ENCODE results near the gene PHLDB1. TPM values are rescaled to one million over a fixed set of nuclear protein-coding genes. Genes with fewer than 3 reads are reported as not detected.

Gene PHLDB1
- polyA plus RNA-seq, 2 donors = 12.9 to 25.7 TPM

- Histone ChIP-seq H3K4me1 (ENCODE audit: control insufficient read depth in 2 of 2, insufficient read depth in 2 of 2, low read length in 1 of 2) (peaks cover 0 to 12% of the 10 kb centered on the region in 2 donors), H3K4me3 (ENCODE audit: low read depth in 1 of 2, low read length in 2 of 2) (no peak overlapping the region), H3K27me3 (ENCODE audit: control insufficient read depth in 1 of 2, insufficient read depth in 2 of 2, low read length in 2 of 2) (no peaks in the 10 kb centered on the region), H3K27ac (ENCODE audit: low read depth in 2 of 2, low read length in 1 of 2) (no peak overlapping the region), H3K36me3 (ENCODE audit: control insufficient read depth in 2 of 2, insufficient read depth in 2 of 2, low read length in 1 of 2) (peaks cover 3 to 4% of the 10 kb centered on the region in 2 donors), H3K9me3 (ENCODE audit: control insufficient read depth in 2 of 2, insufficient read depth in 1 of 2, low read depth in 1 of 2, low read length in 1 of 2) (no peaks in the 10 kb centered on the region)
- WGBS, 2 donors = 85 to 90% methylated on average over 5 of the region's 5 CpGs
These were observed 49.2 kb downstream of the PHLDB1 start for GRCh38 chr11:118656563-118657165.

- no peak overlapping the region for H3K4me3 ChIP-seq (ENCODE audit: low read depth in 1 of 2, low read length in 2 of 2)
- H3K4me1 ChIP-seq (ENCODE audit: control insufficient read depth in 2 of 2, insufficient read depth in 2 of 2, low read length in 1 of 2) = peaks cover 0 to 12% of the 10 kb centered on the region in 2 donors
- H3K36me3 ChIP-seq (ENCODE audit: control insufficient read depth in 2 of 2, insufficient read depth in 2 of 2, low read length in 1 of 2) = peaks cover 3 to 4% of the 10 kb centered on the region in 2 donors
- no peaks in the 10 kb centered on the region for H3K9me3 ChIP-seq (ENCODE audit: control insufficient read depth in 2 of 2, insufficient read depth in 1 of 2, low read depth in 1 of 2, low read length in 1 of 2)
- no peak overlapping the region for H3K27ac ChIP-seq (ENCODE audit: low read depth in 2 of 2, low read length in 1 of 2)
- 90 to 93% methylated on average over 2 of the region's 2 CpGs for WGBS, 2 donors
- no peaks in the 10 kb centered on the region for H3K27me3 ChIP-seq (ENCODE audit: control insufficient read depth in 1 of 2, insufficient read depth in 2 of 2, low read length in 2 of 2)
These were observed 49.8 kb downstream of the PHLDB1 start for GRCh38 chr11:118657238-118657637.

GRCh38 chr11:118657709-118658428 lies 50.5 kb downstream of the PHLDB1 start:
- H3K27ac ChIP-seq (ENCODE audit: low read depth in 2 of 2, low read length in 1 of 2) = no peak overlapping the region
- H3K27me3 ChIP-seq (ENCODE audit: control insufficient read depth in 1 of 2, insufficient read depth in 2 of 2, low read length in 2 of 2) = no peaks in the 10 kb centered on the region
- no peaks in the 10 kb centered on the region for H3K9me3 ChIP-seq (ENCODE audit: control insufficient read depth in 2 of 2, insufficient read depth in 1 of 2, low read depth in 1 of 2, low read length in 1 of 2)
- H3K4me1 ChIP-seq (ENCODE audit: control insufficient read depth in 2 of 2, insufficient read depth in 2 of 2, low read length in 1 of 2) = peaks cover 0 to 15% of the 10 kb centered on the region in 2 donors
- no peak overlapping the region for H3K4me3 ChIP-seq (ENCODE audit: low read depth in 1 of 2, low read length in 2 of 2)
- H3K36me3 ChIP-seq (ENCODE audit: control insufficient read depth in 2 of 2, insufficient read depth in 2 of 2, low read length in 1 of 2) = peaks cover 3 to 4% of the 10 kb centered on the region in 2 donors
- WGBS, 2 donors = 81 to 83% methylated on average over 16 of the region's 16 CpGs

GRCh38 chr11:118658429-118659313 lies 51.3 kb downstream of the PHLDB1 start:
- WGBS, 2 donors = 51 to 53% methylated on average over 16 of the region's 16 CpGs
- no peaks in the 10 kb centered on the region for H3K9me3 ChIP-seq (ENCODE audit: control insufficient read depth in 2 of 2, insufficient read depth in 1 of 2, low read depth in 1 of 2, low read length in 1 of 2)
- peak overlapping the region; percentile 16 to 31 for H3K27ac ChIP-seq (ENCODE audit: low read depth in 2 of 2, low read length in 1 of 2)
- H3K4me1 ChIP-seq (ENCODE audit: control insufficient read depth in 2 of 2, insufficient read depth in 2 of 2, low read length in 1 of 2) = peaks cover 0 to 21% of the 10 kb centered on the region in 2 donors
- H3K4me3 ChIP-seq (ENCODE audit: low read depth in 1 of 2, low read length in 2 of 2) = no peak overlapping the region
- peaks cover 3 to 4% of the 10 kb centered on the region in 2 donors for H3K36me3 ChIP-seq (ENCODE audit: control insufficient read depth in 2 of 2, insufficient read depth in 2 of 2, low read length in 1 of 2)
- H3K27me3 ChIP-seq (ENCODE audit: control insufficient read depth in 1 of 2, insufficient read depth in 2 of 2, low read length in 2 of 2) = no peaks in the 10 kb centered on the region

- Histone ChIP-seq H3K4me3 (ENCODE audit: low read depth in 1 of 2, low read length in 2 of 2) (no peak overlapping the region), H3K9me3 (ENCODE audit: control insufficient read depth in 2 of 2, insufficient read depth in 1 of 2, low read depth in 1 of 2, low read length in 1 of 2) (no peaks in the 10 kb centered on the region), H3K27me3 (ENCODE audit: control insufficient read depth in 1 of 2, insufficient read depth in 2 of 2, low read length in 2 of 2) (no peaks in the 10 kb centered on the region), H3K27ac (ENCODE audit: low read depth in 2 of 2, low read length in 1 of 2) (peak overlapping the region; percentile 16 to 31), H3K4me1 (ENCODE audit: control insufficient read depth in 2 of 2, insufficient read depth in 2 of 2, low read length in 1 of 2) (peaks cover 0 to 21% of the 10 kb centered on the region in 2 donors), H3K36me3 (ENCODE audit: control insufficient read depth in 2 of 2, insufficient read depth in 2 of 2, low read length in 1 of 2) (peaks cover 0 to 4% of the 10 kb centered on the region in 2 donors)
- WGBS, 2 donors = 11 to 12% methylated on average over 24 to 26 of the region's 26 CpGs
These were observed 52.0 kb downstream of the PHLDB1 start for GRCh38 chr11:118659314-118659952.

GRCh38 chr11:118659953-118660680 lies 52.7 kb downstream of the PHLDB1 start:
- H3K9me3 ChIP-seq (ENCODE audit: control insufficient read depth in 2 of 2, insufficient read depth in 1 of 2, low read depth in 1 of 2, low read length in 1 of 2) = no peaks in the 10 kb centered on the region
- H3K27me3 ChIP-seq (ENCODE audit: control insufficient read depth in 1 of 2, insufficient read depth in 2 of 2, low read length in 2 of 2) = no peaks in the 10 kb centered on the region
- peaks cover 0 to 4% of the 10 kb centered on the region in 2 donors for H3K36me3 ChIP-seq (ENCODE audit: control insufficient read depth in 2 of 2, insufficient read depth in 2 of 2, low read length in 1 of 2)
- 64 to 66% methylated on average over 14 of the region's 14 CpGs for WGBS, 2 donors
- peaks cover 0 to 21% of the 10 kb centered on the region in 2 donors for H3K4me1 ChIP-seq (ENCODE audit: control insufficient read depth in 2 of 2, insufficient read depth in 2 of 2, low read length in 1 of 2)
- H3K4me3 ChIP-seq (ENCODE audit: low read depth in 1 of 2, low read length in 2 of 2) = no peak overlapping the region
- no peak overlapping the region for H3K27ac ChIP-seq (ENCODE audit: low read depth in 2 of 2, low read length in 1 of 2)

GRCh38 chr11:118660681-118661424 lies 53.4 kb downstream of the PHLDB1 start:
- H3K4me1 ChIP-seq (ENCODE audit: control insufficient read depth in 2 of 2, insufficient read depth in 2 of 2, low read length in 1 of 2) = peaks cover 0 to 21% of the 10 kb centered on the region in 2 donors
- no peak overlapping the region for H3K27ac ChIP-seq (ENCODE audit: low read depth in 2 of 2, low read length in 1 of 2)
- H3K27me3 ChIP-seq (ENCODE audit: control insufficient read depth in 1 of 2, insufficient read depth in 2 of 2, low read length in 2 of 2) = no peaks in the 10 kb centered on the region
- H3K36me3 ChIP-seq (ENCODE audit: control insufficient read depth in 2 of 2, insufficient read depth in 2 of 2, low read length in 1 of 2) = peaks cover 0 to under 1% of the 10 kb centered on the region in 2 donors
- 81 to 82% methylated on average over 7 of the region's 7 CpGs for WGBS, 2 donors
- no peaks in the 10 kb centered on the region for H3K9me3 ChIP-seq (ENCODE audit: control insufficient read depth in 2 of 2, insufficient read depth in 1 of 2, low read depth in 1 of 2, low read length in 1 of 2)
- no peak overlapping the region for H3K4me3 ChIP-seq (ENCODE audit: low read depth in 1 of 2, low read length in 2 of 2)

GRCh38 chr11:118661425-118662301 lies 54.2 kb downstream of the PHLDB1 start:
- H3K27me3 ChIP-seq (ENCODE audit: control insufficient read depth in 1 of 2, insufficient read depth in 2 of 2, low read length in 2 of 2) = no peaks in the 10 kb centered on the region
- WGBS, 2 donors = 88 to 90% methylated on average over 19 of the region's 19 CpGs
- H3K36me3 ChIP-seq (ENCODE audit: control insufficient read depth in 2 of 2, insufficient read depth in 2 of 2, low read length in 1 of 2) = no peaks in the 10 kb centered on the region
- H3K9me3 ChIP-seq (ENCODE audit: control insufficient read depth in 2 of 2, insufficient read depth in 1 of 2, low read depth in 1 of 2, low read length in 1 of 2) = no peaks in the 10 kb centered on the region
- no peak overlapping the region for H3K4me3 ChIP-seq (ENCODE audit: low read depth in 1 of 2, low read length in 2 of 2)
- no peak overlapping the region for H3K27ac ChIP-seq (ENCODE audit: low read depth in 2 of 2, low read length in 1 of 2)
- peaks cover 0 to 21% of the 10 kb centered on the region in 2 donors for H3K4me1 ChIP-seq (ENCODE audit: control insufficient read depth in 2 of 2, insufficient read depth in 2 of 2, low read length in 1 of 2)

All from esophagus (tissue), 2 donors.